HFFc6 (cell line): ENCODE data around the gene ARAP1. TPM values are rescaled to one million over a fixed set of nuclear protein-coding genes. Genes with fewer than 3 reads are reported as not detected.

Experiments used
- DNase-seq: peaks from one replicate; pipeline ENCODE4 v3.0.0-alpha.2; 2018
- H3K27ac Mint-ChIP-seq: 2 replicates; pipeline ENCODE4 v1.8.0; 2020; ENCODE audit warnings: mild to moderate bottlenecking, mixed read lengths
- H3K27me3 Mint-ChIP-seq: 2 replicates; pipeline ENCODE4 v1.8.0; 2021; ENCODE audit warnings: mild to moderate bottlenecking, moderate library complexity, mixed read lengths; ENCODE audit not compliant: insufficient read depth
- H3K36me3 Mint-ChIP-seq: 2 replicates; pipeline ENCODE4 v1.8.0; 2021; ENCODE audit warnings: low read depth, mixed read lengths
- H3K4me1 Mint-ChIP-seq: 2 replicates; pipeline ENCODE4 v1.8.0; 2020; ENCODE audit warnings: low read depth, mixed read lengths
- H3K4me3 Mint-ChIP-seq: 2 replicates; pipeline ENCODE4 v1.8.0; 2020; ENCODE audit warnings: mild to moderate bottlenecking, moderate library complexity, mixed read lengths
- H3K9me3 Mint-ChIP-seq: 2 replicates; pipeline ENCODE4 v1.8.0; 2020; ENCODE audit warnings: mild to moderate bottlenecking, mixed read lengths
- CTCF ChIP-seq: fragments of 200-600 bp; sonication (generic); IDR thresholded peaks from 2 replicates; pipeline ENCODE4 v1.5.0; 2021; ENCODE audit warnings: antibody characterized with exemption, mild to moderate bottlenecking
- total RNA-seq, 6 experiments: library from RNA; stranded (reverse); fragmentation: NEBNext Ultra II Directional; extraction: Animal tissue kit (Norgen Biotek cat#: 25700); gene quantifications; 2 replicates in 1 of 6; 3 replicates in 5 of 6; pipeline ENCODE4 v1.2.3, GENCODE V29; 2021

Gene ARAP1
- total RNA-seq, 6 experiments from 2014 or later, result 42.5 to 49.0 (median 46.8) TPM

GRCh38 chr11:72693271-72693968, 58.8 kb downstream of the ARAP1 start:
- Mint-ChIP-seq H3K4me3 (no peak overlapping the region), H3K4me1 (no peaks in the 10 kb centered on the region), H3K9me3 (no peaks in the 10 kb centered on the region), H3K36me3 (peaks cover 17% of the 10 kb centered on the region), H3K27ac (no peak overlapping the region), H3K27me3 (peaks cover 1% of the 10 kb centered on the region)
- peak; percentile 50 for TF ChIP-seq CTCF
- no peak for DNase-seq

- TF ChIP-seq CTCF, result no peak
- Mint-ChIP-seq H3K27ac (no peak overlapping the region), H3K27me3 (peaks cover 1% of the 10 kb centered on the region), H3K36me3 (peaks cover 17% of the 10 kb centered on the region), H3K4me3 (no peak overlapping the region), H3K4me1 (no peaks in the 10 kb centered on the region), H3K9me3 (no peaks in the 10 kb centered on the region)
- DNase-seq, result no peak
Observed at GRCh38 chr11:72692498-72693237, 59.5 kb downstream of the ARAP1 start.

- no peak for DNase-seq
- H3K4me3 Mint-ChIP-seq, result no peak overlapping the region
- H3K36me3 Mint-ChIP-seq, result peaks cover 10% of the 10 kb centered on the region
- H3K27me3 Mint-ChIP-seq, result no peaks in the 10 kb centered on the region; the same call in none of the 2 replicates
- no peak overlapping the region for H3K27ac Mint-ChIP-seq
- peaks cover 10% of the 10 kb centered on the region; the same call in 1 of the 2 replicates for H3K4me1 Mint-ChIP-seq
- TF ChIP-seq CTCF, result no peak
- no peaks in the 10 kb centered on the region for H3K9me3 Mint-ChIP-seq
Observed at GRCh38 chr11:72690166-72690565, 62.0 kb downstream of the ARAP1 start.

GRCh38 chr11:72688929-72689328, 63.3 kb downstream of the ARAP1 start:
- peaks cover 16% of the 10 kb centered on the region for H3K4me1 Mint-ChIP-seq
- no peak overlapping the region for H3K27ac Mint-ChIP-seq
- H3K27me3 Mint-ChIP-seq, result no peaks in the 10 kb centered on the region; the same call in 1 of the 2 replicates
- H3K9me3 Mint-ChIP-seq, result no peaks in the 10 kb centered on the region
- H3K36me3 Mint-ChIP-seq, result 0 out of 2 replicates have a peak, but pooled peaks cover 1% of the 10 kb centered on the region
- DNase-seq, result no peak
- no peak for TF ChIP-seq CTCF
- H3K4me3 Mint-ChIP-seq, result no peak overlapping the region

GRCh38 chr11:72688486-72688885, 63.7 kb downstream of the ARAP1 start:
- Mint-ChIP-seq H3K27ac (no peak overlapping the region), H3K36me3 (no peaks in the 10 kb centered on the region), H3K4me3 (no peak overlapping the region)

More at GRCh38 chr11:72688486-72688885, 63.7 kb downstream of the ARAP1 start:
- no peak for TF ChIP-seq CTCF
- Mint-ChIP-seq H3K4me1 (peaks cover 16% of the 10 kb centered on the region), H3K27me3 (no peaks in the 10 kb centered on the region; the same call in 1 of the 2 replicates), H3K9me3 (no peaks in the 10 kb centered on the region)
- DNase-seq, result no peak
